22Rv1 (cell line): Measurements from ENCODE around the gene PHF21A.

Experiments used
- H3K27ac ChIP-seq: fragments of 450-650 bp; 2 replicates; pipeline ENCODE4 v1.5.1; 2017
- ZFX ChIP-seq: fragments of 450-650 bp; IDR thresholded peaks from 2 replicates; pipeline ENCODE4 v1.6.1; 2017; ENCODE audit warnings: antibody characterized with exemption, borderline replicate concordance
- TF ChIP-seq, protein P1 (sequence below): fragments of 450-650 bp; IDR thresholded peaks from 2 replicates; pipeline ENCODE4 v1.5.1; 2017; ENCODE audit warnings: mild to moderate bottlenecking

PHF21A gene

DNA sequence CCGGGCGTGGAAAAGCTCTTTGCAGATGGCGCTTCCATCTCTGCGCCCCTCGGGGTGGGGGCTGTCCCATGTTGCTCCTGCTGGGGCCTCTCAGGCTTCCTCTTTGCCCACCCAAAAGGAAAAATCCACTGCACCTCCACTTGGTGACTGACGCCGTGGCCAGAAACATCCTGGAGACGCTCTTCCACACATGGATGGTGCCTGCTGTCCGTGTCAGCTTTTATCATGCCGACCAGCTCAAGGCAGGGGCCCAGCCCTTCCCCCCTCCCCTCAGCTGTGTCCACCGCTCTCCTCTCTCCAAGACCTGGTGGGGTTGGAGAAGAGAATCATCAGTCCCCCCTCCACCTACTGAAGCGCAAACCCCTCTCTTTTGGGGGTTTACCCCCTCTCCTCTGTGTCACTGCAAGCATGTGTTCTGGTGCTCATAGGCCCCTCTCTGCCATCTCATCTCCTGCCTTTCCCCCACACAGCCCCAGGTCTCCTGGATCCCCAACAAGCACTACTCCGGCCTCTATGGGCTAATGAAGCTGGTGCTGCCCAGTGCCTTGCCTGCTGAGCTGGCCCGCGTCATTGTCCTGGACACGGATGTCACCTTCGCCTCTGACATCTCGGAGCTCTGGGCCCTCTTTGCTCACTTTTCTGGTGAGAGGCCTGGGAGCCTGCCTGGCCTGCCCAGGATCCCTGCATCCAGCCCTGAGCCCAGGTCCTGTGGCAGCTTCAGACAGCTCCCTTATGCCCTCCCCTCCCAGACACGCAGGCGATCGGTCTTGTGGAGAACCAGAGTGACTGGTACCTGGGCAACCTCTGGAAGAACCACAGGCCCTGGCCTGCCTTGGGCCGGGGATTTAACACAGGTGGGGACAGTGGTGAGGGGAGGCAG is 197.0 kb downstream of the PHF21A start:
- no peak for TF ChIP-seq ZFX
- TF ChIP-seq, protein P1, sequence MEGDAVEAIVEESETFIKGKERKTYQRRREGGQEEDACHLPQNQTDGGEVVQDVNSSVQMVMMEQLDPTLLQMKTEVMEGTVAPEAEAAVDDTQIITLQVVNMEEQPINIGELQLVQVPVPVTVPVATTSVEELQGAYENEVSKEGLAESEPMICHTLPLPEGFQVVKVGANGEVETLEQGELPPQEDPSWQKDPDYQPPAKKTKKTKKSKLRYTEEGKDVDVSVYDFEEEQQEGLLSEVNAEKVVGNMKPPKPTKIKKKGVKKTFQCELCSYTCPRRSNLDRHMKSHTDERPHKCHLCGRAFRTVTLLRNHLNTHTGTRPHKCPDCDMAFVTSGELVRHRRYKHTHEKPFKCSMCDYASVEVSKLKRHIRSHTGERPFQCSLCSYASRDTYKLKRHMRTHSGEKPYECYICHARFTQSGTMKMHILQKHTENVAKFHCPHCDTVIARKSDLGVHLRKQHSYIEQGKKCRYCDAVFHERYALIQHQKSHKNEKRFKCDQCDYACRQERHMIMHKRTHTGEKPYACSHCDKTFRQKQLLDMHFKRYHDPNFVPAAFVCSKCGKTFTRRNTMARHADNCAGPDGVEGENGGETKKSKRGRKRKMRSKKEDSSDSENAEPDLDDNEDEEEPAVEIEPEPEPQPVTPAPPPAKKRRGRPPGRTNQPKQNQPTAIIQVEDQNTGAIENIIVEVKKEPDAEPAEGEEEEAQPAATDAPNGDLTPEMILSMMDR, result no peak
- 0 out of 2 replicates have a peak overlapping the region, but pooled peaks have one; percentile 20 for H3K27ac ChIP-seq

- H3K27ac ChIP-seq, result peak within 1 kb of the TSS; percentile 90
- TF ChIP-seq ZFX, result no peak
- TF ChIP-seq, protein P1, result no peak
These were observed 198.7 kb downstream of the PHF21A start, which contains the start of gene LARGE2 for GRCh38 chr11:45922425-45923082. Gene LARGE2 (plus strand): TSS chr11:45922656. CDS start chr11:45922883, 227 bp downstream.

DNA sequence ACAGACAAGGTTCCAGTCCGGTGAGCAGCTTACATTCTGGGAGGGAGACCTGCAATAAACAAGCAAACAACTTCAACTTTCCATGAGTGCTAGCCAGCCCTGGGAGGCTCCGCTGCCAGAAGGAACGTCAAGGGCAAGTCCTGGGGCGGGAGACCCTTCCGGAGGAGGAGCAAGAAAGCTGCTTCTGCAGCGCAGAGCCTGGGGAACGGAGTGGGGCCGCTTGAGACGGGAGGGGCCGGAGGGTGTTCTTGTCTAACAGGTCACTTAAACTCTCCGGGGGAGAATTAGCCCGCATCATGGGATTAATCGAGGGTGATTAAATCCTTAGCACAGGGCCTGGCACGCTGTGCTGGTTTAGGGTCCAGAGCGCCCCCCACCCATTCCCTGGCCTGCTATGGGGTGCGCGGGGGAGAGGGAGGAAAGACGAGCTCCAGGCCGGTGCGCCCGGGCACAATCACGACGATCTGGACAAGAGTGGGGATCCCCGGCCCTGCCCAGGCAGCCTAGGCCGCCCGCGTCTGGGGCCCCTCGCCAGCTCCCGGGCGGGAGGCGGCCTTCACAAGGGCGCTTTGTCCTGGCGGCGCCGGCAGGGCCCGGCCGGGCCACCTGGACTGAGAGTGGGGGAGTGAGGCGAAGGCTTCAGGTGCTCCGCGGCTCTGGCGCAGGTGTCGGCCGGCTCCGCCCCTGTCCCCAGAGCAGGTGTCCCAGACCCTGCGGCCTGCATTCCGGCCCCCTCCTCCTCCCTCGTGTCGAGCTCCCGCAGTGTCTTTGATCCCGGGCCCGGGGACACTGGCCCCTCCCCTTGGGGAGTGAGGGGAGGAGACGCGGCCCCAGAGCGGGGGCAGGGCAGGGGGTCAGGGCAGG is 199.5 kb downstream of the PHF21A start:
- H3K27ac ChIP-seq, result peak overlapping the region; percentile 90
- TF ChIP-seq ZFX, result no peak
- TF ChIP-seq, protein P1, result no peak

- TF ChIP-seq ZFX, result no peak
- TF ChIP-seq, protein P1, result no peak
- H3K27ac ChIP-seq, result peak overlapping the region; percentile 90
These were observed 200.4 kb downstream of the PHF21A start for GRCh38 chr11:45920531-45921477.

DNA sequence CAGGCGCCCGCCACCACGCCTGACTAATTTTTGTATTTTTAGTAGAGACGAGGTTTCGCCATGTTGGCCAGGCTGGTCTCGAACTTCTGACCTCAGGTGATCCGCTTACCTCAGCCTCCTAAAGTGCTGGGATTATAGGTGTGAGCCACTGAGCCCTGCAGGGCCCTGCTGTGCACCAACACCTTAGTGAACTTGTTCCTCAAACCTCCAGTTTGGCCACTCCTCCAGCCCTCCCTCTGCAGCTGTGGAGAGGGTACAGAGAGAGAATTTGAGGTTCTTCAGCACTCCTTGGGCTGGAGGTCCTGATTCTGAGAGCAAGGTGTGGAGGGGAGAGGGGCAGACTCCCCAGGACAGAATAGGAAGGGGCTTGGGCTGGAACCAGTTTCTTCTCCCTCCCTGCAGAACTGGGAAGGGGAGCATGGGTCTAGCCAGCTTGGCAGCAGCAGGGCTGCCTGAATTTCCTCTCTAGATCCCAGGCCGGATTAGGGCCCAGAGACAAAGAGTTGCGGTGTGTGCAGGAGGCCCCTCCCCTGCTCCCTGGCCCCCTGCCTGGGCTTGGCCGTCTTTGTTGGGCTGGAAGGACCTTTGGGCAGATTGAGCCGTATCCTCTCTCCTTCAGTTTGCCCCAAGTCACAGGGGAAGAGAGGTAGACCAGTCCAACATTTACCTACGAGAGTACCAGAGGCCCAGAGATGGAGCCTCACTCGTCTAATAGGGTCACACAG is 201.3 kb downstream of the PHF21A start:
- H3K27ac ChIP-seq, result peak overlapping the region; percentile 90
- TF ChIP-seq, protein P1, result no peak
- TF ChIP-seq ZFX, result no peak
